ENCODE results near the gene TBX18. TPM values are rescaled to one million over a fixed set of nuclear protein-coding genes. Genes with fewer than 3 reads are reported as not detected.

Gene TBX18
- total RNA-seq, 2 experiments from 2014 or later = not detected

- Histone ChIP-seq H3K36me3 (ENCODE audit: insufficient read depth, low read length) (no peaks in the 10 kb centered on the region), H3K9me3 (ENCODE audit: low read length) (no peaks in the 10 kb centered on the region), H3K4me1 (ENCODE audit: insufficient read depth, low read length, poor library complexity, severe bottlenecking) (no peaks in the 10 kb centered on the region), H3K27ac (ENCODE audit: low read depth, low read length, poor library complexity, severe bottlenecking) (no peak overlapping the region), H3K4me3 (ENCODE audit: low read depth, low read length, poor library complexity, severe bottlenecking) (no peak overlapping the region), H3K79me2 (ENCODE audit: insufficient read depth, low read depth, low read length) (no peaks in the 10 kb centered on the region), H2AFZ (ENCODE audit: low read length) (no peak overlapping the region), H4K20me1 (ENCODE audit: insufficient read depth, low read length) (no peaks in the 10 kb centered on the region), H3K4me2 (ENCODE audit: low read length) (no peak overlapping the region), H3K9me2 (ENCODE audit: insufficient read depth, low read length) (no peaks in the 10 kb centered on the region)
- ChIA-PET CTCF (ENCODE audit: unreplicated experiment) (no interaction called here), POLR2A (no interaction called here)
- no TSS peak for BruUV-seq (replicated peaks)
- no peak for TF ChIP-seq EZH2phosphoT487 (IDR thresholded peaks at IDR 0.05; ENCODE audit: borderline replicate concordance, low read depth, low read length)
- no peak for TF ChIP-seq CTCF (conservative IDR thresholded peaks at IDR 0.05; ENCODE audit: low read length)
- intact Hi-C loops (cut with micrococcal nuclease; ENCODE audit: unreplicated experiment) = no loop called here
- no peak for DNase-seq (ENCODE audit: low spot score)
Measured at GRCh38 chr6:84756466-84756865, 7.9 kb downstream of the TBX18 start.

GRCh38 chr6:84753173-84753572, 11.2 kb downstream of the TBX18 start:
- TF ChIP-seq EZH2phosphoT487 (IDR thresholded peaks at IDR 0.05; ENCODE audit: borderline replicate concordance, low read depth, low read length) (no peak), CTCF (conservative IDR thresholded peaks at IDR 0.05; ENCODE audit: low read length) (no peak)
- no peaks in the 10 kb centered on the region for H3K9me3 ChIP-seq (ENCODE audit: low read length)

GRCh38 chr6:84752118-84752850, 12.1 kb downstream of the TBX18 start:
- H3K4me2 ChIP-seq (ENCODE audit: low read length) = no peak overlapping the region
- BruUV-seq (replicated peaks) = no TSS peak
- H3K9me3 ChIP-seq (ENCODE audit: low read length) = no peaks in the 10 kb centered on the region
- TF ChIP-seq EZH2phosphoT487 (IDR thresholded peaks at IDR 0.05; ENCODE audit: borderline replicate concordance, low read depth, low read length) (no peak), CTCF (conservative IDR thresholded peaks at IDR 0.05; ENCODE audit: low read length) (no peak)
- no peaks in the 10 kb centered on the region for H3K9me2 ChIP-seq (ENCODE audit: insufficient read depth, low read length)
- no peaks in the 10 kb centered on the region for H3K4me1 ChIP-seq (ENCODE audit: insufficient read depth, low read length, poor library complexity, severe bottlenecking)
- no peak for DNase-seq (ENCODE audit: low spot score)
- no peaks in the 10 kb centered on the region for H4K20me1 ChIP-seq (ENCODE audit: insufficient read depth, low read length)
- no peak overlapping the region for H3K4me3 ChIP-seq (ENCODE audit: low read depth, low read length, poor library complexity, severe bottlenecking)
- ChIA-PET POLR2A (interaction anchor here (0.7 kb wide), 1 partner anchor 1969 kb away, joined by 3 read pairs; no protein-coding TSS in a partner anchor), CTCF (ENCODE audit: unreplicated experiment) (no interaction called here)
- intact Hi-C loops (cut with micrococcal nuclease; ENCODE audit: unreplicated experiment) = no loop called here
- H2AFZ ChIP-seq (ENCODE audit: low read length) = no peak overlapping the region
- H3K36me3 ChIP-seq (ENCODE audit: insufficient read depth, low read length) = no peaks in the 10 kb centered on the region
- H3K27ac ChIP-seq (ENCODE audit: low read depth, low read length, poor library complexity, severe bottlenecking) = no peak overlapping the region
- H3K79me2 ChIP-seq (ENCODE audit: insufficient read depth, low read depth, low read length) = no peaks in the 10 kb centered on the region

More at GRCh38 chr6:84753173-84753572, 11.2 kb downstream of the TBX18 start:
- Histone ChIP-seq H3K4me3 (ENCODE audit: low read depth, low read length, poor library complexity, severe bottlenecking) (no peak overlapping the region), H2AFZ (ENCODE audit: low read length) (no peak overlapping the region), H3K79me2 (ENCODE audit: insufficient read depth, low read depth, low read length) (no peaks in the 10 kb centered on the region), H3K36me3 (ENCODE audit: insufficient read depth, low read length) (no peaks in the 10 kb centered on the region), H3K9me2 (ENCODE audit: insufficient read depth, low read length) (no peaks in the 10 kb centered on the region), H3K27ac (ENCODE audit: low read depth, low read length, poor library complexity, severe bottlenecking) (no peak overlapping the region), H3K4me2 (ENCODE audit: low read length) (no peak overlapping the region), H3K4me1 (ENCODE audit: insufficient read depth, low read length, poor library complexity, severe bottlenecking) (no peaks in the 10 kb centered on the region), H4K20me1 (ENCODE audit: insufficient read depth, low read length) (no peaks in the 10 kb centered on the region)
- intact Hi-C loops (cut with micrococcal nuclease; ENCODE audit: unreplicated experiment) = no loop called here
- ChIA-PET CTCF (ENCODE audit: unreplicated experiment) (no interaction called here), POLR2A (no interaction called here)
- no TSS peak for BruUV-seq (replicated peaks)
- no peak for DNase-seq (ENCODE audit: low spot score)
